Activated CD4-positive, alpha-beta T cell treated with anti-CD3 and anti-CD28 coated beads for 48 hours (primary cell): ENCODE data around the gene RCL1.
"Not testable (repeated sequence)": the region's sequence is repeated elsewhere in the genome, so short reads cannot be mapped to it uniquely, and the experiment has no call there.

Experiments used
- DNase-seq: peaks from one replicate; pipeline ENCODE4 v3.0.0-alpha.2; 2020

The RCL1 gene

DNA sequence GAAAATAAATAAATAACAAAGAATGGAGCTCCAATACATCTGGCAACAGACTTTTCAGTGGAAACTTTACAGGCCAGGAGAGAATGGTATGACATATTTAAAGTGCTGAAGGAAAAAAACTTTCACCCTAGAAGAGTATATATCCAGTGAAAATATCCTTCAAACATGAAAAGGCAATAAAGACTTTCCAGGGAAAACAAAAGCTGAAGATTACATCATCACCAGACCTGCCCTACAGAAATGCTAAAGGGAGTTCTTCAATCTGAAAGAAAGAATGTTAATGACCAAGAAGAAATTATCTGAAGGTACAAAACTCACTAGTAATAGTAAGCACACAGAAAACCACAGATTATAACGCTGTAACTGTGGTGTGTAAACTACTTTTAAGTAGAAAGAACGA lies 8.3 kb upstream of the RCL1 start:
- no peak for DNase-seq

DNA sequence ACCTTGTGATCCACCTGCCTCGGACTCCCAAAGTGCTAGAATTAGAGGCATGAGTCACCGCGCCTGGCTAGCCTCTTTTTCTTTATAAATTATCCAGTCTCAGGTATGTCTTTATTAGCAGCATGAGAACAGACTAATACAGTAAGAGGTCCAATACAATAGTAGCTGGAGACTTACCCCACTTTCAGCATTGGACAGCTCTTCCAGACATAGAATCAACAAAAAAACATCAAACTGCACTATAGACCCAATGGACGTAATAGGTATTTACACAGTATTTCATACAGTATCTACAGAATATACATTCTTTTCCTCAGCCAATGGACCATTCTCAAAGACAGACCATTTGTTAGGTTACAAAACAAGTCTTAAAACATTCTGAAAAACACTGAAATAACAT lies 6.1 kb upstream of the RCL1 start:
- no peak for DNase-seq

DNA sequence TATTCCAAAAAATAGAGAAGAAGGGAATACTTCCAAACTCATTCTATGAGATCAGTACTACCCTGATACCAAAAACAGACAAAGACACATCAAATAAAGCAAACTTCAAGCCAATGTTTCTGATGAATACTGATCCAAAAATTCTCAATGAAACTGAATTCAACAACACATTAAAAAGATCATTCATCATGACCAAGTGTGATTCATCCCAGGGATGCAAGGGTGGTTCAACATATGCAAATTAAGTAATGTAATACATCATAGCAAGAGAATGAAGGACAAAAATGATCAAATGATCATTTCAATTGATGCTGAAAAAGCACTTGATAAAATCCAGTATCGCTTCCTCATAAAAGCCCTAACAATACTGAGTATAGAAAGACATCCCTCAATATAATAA lies 4.9 kb upstream of the RCL1 start:
- DNase-seq: no peak

DNA sequence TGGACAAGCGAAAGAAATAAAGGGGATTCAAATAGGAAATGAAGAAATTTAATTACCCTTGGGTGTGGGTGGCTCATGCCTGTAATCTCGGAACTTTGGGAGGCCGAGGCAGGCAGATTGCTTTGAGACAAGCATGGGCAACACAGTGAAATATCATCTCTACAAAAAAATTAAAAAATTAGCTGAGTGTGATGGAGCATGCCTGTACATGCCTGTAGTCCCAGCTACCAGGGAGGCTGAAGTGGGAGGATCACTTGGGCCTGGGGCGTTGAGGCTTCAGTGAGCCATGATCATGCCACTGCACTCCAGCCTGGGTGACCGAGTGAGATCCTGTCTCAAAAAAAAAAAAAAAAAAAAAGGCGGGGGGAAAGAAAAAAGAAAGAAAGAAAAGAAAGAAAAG lies 4.0 kb upstream of the RCL1 start:
- no peak for DNase-seq

DNA sequence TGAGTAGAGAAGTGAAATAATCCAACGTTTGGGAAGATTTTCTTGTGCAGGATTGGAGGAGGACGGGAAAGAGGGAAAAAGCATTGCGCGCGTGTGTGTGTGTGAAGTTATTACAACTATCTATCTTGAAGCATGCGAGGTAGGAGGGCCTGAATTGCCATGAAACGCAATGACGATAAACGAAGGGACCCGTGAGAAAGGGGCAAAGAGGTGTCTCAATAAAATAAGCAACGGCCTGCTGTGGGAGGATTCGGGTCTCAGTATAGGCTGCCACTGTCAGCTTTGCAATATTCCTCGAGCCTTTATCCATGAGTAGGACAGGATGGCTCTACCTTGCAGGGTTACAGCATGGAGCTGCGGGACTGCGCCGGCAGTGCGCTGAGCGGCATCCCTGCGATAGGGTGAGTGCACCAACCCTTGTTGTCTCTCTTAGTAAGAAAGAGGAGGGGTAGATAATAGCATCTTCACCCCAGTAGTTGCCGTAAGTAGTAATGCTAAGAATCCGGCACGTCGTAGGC lies 631 bp upstream of the RCL1 start:
- DNase-seq: no peak

DNA sequence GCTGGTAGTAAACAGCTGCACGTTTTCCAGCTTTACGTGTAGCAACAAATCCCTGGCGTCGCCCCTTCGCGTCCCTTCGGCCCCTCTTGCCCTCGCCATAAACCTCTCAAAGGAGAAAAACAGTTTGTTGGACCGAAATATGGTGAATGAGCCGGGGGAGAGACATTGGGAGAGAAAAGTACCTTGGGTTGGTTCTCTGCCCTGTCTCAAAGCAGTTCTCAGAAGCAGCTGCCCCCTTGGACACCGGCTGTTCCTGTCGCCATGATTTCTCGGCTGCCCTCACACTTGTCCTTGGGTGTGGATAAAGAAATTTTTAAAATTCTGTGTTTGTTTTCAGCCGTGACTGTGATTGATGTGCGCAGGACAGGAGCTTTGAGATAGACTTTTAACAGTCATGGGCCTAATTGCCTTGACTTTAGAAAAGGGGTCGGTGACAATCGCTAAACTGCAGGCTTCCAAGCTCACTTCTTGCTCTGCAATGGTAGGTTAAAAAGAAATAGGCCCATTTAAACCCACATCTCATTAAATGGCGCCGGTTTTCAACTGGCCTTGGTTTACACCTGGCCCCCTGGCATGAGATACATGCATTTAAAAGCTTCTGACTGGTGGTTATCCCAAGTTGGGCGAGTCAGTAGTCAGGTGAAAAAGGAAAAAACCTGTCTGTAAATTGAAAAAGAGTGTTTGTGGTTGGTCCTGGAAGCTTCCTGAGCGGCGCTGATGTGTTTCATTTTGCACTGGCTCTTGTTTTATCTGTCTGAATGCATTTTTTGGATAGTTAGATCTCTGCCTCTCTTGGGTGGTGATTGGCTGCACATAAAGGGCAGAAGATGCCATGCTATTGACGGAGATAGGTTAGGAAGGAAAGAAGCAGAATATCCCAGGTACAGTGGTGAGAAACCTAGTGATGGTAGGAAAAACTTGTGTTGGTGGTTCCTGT lies 983 bp downstream of the RCL1 start:
- no peak for DNase-seq

DNA sequence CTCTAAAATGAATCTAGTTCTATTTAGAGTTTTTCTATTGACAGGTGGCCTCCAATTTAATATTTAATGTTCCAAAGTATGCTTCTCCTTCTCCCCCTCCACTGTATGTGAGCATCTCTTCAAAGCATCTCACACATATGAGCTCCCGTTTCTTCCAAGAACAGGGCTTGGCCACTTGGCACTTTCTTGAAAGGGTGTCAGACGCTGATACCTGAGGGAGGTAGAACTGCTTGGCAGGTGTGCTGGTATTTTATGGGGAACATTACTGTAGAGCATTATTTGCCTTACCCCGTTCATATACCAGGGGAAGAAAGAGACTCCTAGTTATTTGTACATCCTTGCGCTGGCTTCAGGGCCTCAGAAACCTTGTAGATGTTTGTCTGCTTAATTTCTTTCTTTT lies 1.9 kb downstream of the RCL1 start:
- no peak for DNase-seq

DNA sequence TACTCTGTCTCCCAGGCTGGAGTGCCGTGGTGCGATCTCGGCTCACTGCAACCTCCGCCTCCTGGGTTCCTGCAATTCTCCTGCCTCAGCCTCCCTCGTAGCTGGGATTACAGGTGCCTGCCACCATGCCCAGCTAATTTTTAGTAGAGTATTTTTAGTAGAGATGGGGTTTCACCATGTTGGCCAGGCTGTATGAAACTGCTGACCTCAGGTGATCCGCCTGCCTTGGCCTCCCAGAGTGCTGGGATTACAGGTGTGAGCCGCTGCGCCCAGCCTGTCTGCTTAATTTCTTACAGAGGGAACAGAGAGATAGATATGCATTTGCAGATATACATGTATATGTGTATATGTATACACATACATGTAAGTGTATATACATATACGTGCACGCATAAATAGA lies 2.4 kb downstream of the RCL1 start:
- not testable (repeated sequence) for DNase-seq

DNA sequence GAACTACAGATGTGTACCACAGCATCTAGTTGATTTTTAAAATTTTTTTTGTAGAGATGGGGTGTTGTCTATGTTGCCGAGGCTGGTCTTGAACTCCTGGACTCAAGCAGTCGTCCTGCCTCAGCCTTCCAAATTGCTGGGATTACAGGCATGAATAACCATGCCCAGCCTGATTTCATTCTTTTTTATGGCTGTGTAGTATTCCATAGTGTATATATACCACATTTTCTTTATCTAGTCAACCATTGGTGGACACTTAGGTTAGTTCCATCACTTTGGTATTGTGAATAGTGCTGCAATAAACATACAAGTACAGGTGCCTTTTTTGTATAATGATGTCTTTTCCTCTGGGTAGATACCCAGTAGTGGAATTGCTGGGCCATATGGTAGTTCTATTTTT lies 3.8 kb downstream of the RCL1 start:
- DNase-seq: no peak

DNA sequence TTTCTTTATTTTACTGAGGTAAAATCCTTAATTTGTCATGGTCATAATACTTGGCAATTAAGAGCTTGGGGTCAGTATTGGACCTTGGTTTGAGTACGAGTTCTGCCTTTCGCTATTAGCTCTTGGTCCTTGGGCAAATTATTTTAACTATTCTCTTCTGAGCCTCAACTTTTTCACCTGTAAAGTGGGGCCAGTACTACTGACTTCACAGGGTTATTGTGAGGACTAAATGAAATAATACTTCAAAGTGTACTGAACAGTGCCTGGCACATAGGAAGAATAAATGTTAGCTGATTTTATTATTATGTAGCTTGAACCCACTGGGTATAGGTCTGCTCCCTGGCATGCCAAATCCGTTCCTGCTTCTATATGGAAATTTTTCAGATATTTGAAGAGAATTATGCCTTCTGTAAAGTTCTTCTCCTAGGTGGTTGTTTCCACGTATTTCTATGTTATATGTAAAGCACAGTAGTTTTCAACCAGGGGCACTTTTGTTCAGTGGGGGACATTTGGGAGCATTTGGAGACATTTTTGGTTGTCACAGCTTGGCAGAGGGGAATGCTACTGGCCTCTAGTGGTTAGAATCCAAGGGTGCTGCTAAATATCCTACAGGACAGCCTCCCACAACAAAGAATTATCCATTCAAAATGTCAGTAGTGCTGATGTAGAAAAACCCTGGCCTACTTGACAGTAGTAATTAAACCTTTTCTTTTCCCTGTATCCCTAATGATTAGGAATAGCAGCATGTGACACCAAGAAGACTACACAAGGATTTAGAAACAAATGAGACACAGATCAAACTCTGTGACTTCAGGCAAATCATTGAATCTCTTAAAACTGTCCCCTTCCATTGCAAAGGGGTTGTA lies 4.5 kb downstream of the RCL1 start:
- no peak for DNase-seq

DNA sequence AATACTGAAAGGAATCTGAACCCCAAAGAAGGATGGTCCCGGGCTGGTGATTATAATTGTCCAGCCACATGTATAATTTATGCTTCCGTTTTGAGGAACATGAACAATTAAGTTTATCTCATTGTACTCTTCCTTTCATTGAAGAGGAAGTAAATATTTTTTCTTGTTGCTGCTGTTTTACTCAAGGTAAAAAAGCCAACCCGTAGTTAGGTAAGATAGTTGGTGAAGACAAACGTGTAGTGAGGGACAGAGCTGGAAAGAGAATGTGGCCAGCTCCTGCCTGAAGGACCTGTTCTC lies 5.1 kb downstream of the RCL1 start:
- DNase-seq: no peak

DNA sequence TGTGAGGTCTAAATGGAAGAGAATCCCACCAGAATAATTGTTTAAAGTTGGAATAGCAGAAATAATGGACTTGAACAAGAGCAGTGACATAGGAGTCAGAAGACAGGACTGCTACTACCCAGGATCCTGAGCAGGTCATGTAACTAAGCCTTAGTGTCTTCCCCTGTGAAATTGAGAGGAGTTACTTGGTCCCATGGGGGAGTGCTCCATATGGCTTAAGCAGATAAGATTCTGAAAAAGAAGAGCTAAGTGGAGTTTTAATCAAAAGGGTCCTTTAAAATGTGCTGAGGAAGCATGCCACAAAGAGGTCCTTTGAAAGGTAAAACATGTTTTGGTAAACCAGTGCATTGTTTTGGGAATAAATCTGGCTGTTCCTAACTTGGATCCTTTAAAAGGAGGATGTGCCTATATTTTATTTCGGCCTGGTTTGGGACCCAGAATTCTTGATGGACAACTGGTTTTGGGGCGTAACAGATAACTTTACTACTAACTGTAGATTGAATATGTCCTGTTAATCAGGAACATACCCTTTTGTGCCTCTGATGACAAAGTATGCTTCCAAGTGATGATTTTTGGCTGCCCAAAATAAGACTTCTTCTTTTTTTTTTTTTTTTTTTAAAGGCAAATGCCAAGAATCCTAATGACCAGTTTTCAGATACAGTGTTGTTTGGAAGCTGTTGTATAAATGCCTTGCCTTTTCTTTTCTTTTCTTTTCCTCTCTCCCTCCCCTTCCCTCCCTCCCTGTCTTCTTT lies 5.7 kb downstream of the RCL1 start:
- no peak for DNase-seq

DNA sequence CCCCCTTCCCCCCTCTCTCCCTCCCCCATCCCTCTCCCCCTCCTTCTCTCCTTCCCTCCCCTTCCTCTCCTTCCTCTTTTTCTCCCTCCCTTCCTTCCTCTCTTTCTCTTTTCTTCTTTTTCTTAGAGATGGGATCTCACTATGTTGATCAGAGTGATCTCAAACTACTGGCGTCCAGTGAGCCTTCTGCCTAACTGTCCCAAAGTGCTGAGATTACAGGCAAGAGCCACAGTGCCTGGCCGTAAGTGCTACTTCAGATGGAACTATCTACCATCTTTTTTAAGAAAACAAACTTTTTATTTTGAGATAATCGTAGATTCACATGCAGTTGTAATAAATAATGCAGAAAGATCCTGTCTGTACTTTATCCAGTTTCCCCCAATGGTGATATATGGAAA lies 6.3 kb downstream of the RCL1 start:
- DNase-seq: no peak

DNA sequence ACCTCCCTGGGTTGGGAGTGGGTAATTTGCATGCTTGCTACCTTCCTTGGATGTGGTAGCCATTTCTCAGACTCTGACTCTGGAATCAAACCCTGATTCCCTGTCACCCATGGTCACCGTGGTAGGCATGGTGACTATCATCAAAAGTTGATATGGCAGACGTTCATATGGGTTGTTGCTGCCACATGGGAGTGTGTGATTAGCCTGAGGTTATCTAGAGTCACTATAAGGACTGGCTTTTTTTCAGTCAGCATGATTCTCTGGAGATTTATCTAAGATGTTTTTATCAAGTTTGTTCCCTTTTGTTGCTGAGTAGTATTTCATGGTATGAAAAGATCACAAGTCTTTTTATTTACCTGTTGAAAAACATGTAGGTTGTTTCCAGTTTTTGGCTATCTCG lies 7.0 kb downstream of the RCL1 start:
- no peak for DNase-seq

DNA sequence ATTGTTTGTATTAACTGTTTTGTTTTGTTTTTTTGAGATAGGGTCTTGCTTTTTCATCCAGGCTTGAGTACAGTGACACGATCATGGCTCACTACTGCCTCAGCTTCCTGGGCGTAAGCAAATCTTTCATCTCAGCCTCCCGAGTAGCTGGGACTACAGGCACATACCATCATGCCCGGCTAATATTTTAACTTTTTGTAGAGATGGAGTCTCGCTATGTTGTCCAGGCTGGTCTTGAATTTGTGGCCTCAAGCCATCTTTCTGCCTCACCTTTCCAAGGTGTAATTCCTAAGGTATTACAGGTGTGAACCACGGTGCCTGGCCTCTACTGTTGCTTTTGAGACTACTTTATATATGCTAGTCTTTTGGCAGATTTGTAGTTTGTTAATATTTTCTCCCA lies 8.4 kb downstream of the RCL1 start:
- DNase-seq: no peak

DNA sequence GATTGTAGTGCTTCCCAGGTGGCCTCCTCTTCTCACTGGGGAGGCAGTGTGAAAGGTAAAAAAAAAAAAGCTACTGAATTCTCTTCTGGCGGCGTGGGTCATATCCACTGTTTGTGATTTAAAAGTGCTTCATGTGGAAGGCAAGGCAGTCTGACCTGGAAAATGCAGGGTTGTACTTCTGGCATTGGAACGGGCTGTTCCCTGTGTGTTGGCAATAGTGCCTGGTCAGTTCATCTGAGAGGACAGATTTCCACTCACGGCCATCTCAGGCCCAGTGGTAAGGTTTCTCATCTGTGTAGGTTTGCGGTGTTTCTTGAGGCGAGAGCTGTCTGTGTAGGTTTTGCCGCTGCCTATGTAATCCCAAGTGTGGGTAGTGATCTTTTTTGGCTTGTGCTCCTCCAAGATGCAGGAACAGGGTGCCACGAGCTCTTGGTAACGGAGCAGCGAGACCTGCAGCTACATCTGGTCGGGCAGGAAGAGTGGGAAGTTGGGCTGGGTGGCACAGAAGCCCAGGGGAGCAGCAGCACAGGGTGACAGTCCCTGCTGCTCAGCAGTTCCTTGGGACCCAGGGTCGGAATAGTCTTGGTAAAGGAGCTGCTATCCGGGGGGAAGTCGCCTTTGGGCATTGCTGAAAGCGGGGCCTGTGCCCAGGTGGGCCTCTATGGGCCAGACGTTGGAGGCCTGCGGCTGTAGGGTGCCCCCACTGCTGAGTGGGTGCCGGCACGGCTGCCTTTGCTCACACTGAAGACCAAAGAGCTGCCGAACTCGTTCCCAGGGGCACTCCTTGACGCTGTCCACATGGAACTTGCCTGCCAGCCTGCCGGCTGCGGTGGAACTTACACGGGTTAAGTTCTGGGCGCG lies 11.2 kb downstream of the RCL1 start:
- no peak for DNase-seq

DNA sequence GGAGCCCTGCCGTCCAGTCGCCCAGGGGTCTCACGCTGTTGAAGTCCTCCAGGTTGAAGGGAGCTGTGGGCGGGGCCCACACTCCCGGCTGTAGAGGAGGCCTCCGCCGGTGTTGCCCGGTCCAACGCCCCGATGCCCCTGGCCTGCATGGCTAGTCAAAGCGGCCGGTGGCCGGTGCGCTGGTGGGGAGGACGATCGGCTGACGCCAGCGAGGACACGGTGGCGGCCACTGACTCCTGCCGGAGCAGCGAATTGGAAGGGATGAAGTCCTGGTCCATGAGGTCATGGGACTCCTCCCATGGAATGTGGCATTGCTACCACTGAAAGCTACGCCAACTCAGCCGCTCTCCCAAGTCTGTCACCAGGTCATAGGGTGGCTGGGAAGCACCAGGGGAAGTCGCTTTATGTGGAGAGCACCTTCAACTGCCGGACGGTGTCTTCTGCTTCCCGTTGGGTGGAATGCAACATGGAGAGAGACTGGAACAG lies 11.8 kb downstream of the RCL1 start:
- no peak for DNase-seq

DNA sequence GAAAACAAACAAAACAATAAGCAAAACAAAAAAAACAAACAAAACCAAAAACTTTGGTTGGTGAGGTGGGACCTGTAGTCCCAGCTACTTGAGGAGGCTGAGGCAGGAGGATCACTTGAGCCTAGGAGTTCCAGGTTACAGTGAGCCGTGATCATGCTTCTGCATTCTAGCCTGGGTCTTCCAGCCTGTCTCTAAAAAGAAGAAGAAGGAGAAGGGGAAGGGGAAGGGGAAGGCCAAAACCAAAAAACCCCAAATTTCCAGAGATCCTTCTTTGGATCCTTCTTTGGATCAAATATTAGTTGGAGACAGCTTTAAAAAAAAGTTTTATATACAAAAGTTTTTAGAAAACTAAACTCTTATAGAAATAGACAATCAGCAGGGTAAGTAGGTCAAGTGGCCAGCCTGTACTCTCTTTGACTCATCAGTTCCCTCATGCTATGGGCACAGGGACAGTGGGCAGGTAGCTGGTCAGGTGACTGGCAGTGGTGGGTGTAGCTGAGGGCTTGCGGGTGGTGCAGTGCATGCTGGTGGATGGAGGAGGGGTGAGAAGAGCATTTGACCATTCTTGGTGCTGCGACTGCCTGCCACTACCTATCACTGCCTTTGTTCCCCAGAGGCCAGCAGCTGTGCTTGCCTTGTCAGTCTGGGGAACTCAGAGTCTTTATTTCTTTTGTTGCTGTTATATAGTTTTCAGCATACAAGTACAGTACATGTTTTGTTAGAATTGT lies 12.6 kb downstream of the RCL1 start:
- no peak for DNase-seq

DNA sequence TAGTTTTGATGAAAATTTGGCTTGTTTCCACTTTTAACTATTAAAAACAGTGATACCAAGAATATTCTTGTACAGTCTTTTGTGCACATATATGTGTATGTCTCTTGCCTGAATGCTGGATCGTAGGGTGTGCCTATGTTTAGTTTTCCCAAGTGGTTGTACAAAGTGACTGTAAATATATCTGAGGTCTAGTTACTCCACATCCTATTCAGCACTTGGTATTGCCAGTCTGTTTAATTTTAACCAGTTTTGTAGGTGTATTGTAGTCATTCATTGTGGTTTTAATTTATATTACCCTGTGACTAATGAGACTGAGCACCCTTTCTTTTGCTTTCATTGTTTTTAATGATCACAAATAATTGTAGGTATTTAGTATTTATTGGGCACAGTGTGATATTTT lies 17.8 kb downstream of the RCL1 start:
- DNase-seq: no peak

DNA sequence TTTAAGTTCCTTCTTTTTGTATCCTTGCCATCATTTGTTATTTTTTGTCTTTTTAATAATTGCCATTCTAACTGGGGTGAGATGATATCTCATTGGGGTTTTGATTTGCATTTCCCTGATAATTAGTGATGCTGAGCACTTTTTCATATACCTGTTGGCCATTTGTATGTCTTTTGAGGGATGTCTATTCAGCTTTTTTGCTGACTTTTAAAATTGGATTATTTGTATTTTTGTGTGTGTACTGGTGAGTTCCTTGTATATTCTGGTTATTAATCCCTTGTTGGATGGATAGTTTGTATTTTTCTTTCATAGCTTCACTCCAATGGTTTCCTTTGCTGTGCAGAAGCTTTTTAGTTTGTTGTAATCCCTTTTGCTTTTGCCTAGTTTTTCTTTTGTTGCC lies 19.1 kb downstream of the RCL1 start:
- DNase-seq: no peak

DNA sequence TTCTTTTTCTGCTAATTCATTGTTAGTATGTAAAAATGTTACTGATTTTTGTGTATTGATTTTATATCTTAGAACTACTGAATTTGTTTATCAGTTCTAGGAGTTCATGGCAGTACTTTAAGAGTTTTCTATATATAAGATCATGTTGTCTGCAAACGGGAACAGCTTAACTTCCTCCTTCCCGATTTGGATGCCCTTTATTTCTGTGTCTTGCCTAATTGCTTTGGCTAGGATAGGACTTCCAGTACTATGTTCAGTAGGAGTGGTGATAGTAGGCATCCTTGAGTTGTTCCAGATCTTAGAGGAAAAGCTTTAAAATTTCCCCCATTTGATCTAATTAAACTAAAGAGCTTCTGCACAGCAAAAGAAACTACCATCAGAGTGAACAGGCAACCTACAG lies 20.1 kb downstream of the RCL1 start:
- no peak for DNase-seq

DNA sequence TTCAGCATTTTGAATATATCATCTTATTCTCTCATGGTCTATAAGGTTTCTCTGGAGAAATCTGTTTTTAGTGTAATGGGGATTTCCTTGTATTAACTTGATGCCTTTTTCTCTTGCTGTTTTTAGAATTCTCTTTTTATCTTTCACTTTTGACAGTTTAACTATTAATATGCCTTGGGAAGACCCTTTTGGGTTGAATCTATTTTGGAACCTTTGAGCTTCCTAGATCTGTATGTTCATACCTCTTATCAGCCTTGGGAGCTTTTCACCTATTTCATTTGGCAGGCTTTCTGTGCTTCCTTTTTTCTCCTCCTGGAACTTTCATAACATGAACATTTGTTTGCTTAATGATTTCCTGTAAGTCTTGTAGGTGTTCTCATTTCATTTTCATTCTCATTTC lies 22.2 kb downstream of the RCL1 start:
- DNase-seq: no peak
